Measurements from ENCODE around the gene TUBD1. TPM values are rescaled to one million over a fixed set of nuclear protein-coding genes. Genes with fewer than 3 reads are reported as not detected.

TUBD1 gene
- total and polyA plus RNA-seq, 2 of the 13 experiments (the other 11 are each of a cell fraction or from before 2014, with no cell fraction given) = 18.2 to 25.9 TPM

- BruUV-seq (replicated peaks) = no TSS peak
- Histone ChIP-seq H3K4me1 (ENCODE audit: insufficient read depth, low read length) (0 out of 2 replicates have a peak, but pooled peaks cover 10% of the 10 kb centered on the region), H3K9me3 (ENCODE audit: low read length) (no peaks in the 10 kb centered on the region), H3K36me3 (replicated peaks in 1 of 2; ENCODE audit: control insufficient read depth in 1 of 2, insufficient read depth in 2 of 2, low read length in 2 of 2) (peaks cover 2 to 8% of the 10 kb centered on the region in 2 experiments), H3K27ac (ENCODE audit: extremely low read length, insufficient read depth, low read length) (no peak overlapping the region), H3K4me3 (replicated peaks in 1 of 3; ENCODE audit: insufficient read depth in 1 of 3, low read depth in 2 of 3, low read length in 3 of 3) (no peak overlapping the region), H3K79me2 (ENCODE audit: insufficient read depth, low read length) (no peaks in the 10 kb centered on the region), H3K27me3 (ENCODE audit: control insufficient read depth in 1 of 2, insufficient read depth in 2 of 2, low read length in 2 of 2) (no peaks in the 10 kb centered on the region), H3K9ac (ENCODE audit: insufficient read depth, low read depth, low read length) (no peak overlapping the region), H3K4me2 (ENCODE audit: low read depth, low read length) (no peak overlapping the region), H4K20me1 (ENCODE audit: insufficient read depth, low read length) (no peaks in the 10 kb centered on the region), H2AFZ (ENCODE audit: low read length) (no peak overlapping the region)
- intact Hi-C loops (cut with micrococcal nuclease; ENCODE audit: unreplicated experiment) = no loop called here
- ATAC-seq = no peak
- in situ Hi-C loops (cut with HindIII; ENCODE audit: extremely low pct_ligation_motif_present, low pct_unique_long_range_greater_than_20kb) = no loop called here
- 85% methylated on average over 1 of the region's 1 CpG for whole genome bisulfite sequencing (ENCODE audit: low lambda C conversion rate)
- ChIA-PET CTCF (ENCODE audit: low intra/inter-chr PET ratio, low total read pairs) (no interaction called here), POLR2A (interaction anchor here (0.5 to 1.7 kb wide), 2 partner anchors 16 to 22 kb away, joined by 3 read pairs; partner anchors contain the start of gene TUBD1)
- DNase-seq (ENCODE audit: low spot score) = no peak
- no peak for FAIRE-seq
- TF ChIP-seq PATZ1 (CRISPR knock-in tag; IDR thresholded peaks at IDR 0.05) = no peak
- no peak for TF ChIP-seq GPBP1L1 (CRISPR knock-in tag; IDR thresholded peaks at IDR 0.05)
- TF ChIP-seq ZNF567 (CRISPR knock-in tag; IDR thresholded peaks at IDR 0.05; ENCODE audit: borderline replicate concordance) = no peak
- no peak for TF ChIP-seq ASH2L (IDR thresholded peaks at IDR 0.05; ENCODE audit: insufficient read length, low read depth, low read length)
- no peak for TF ChIP-seq DNMT3B (CRISPR knock-in tag; conservative IDR thresholded peaks at IDR 0.05)
- TF ChIP-seq ARID3A (IDR thresholded peaks at IDR 0.05; ENCODE audit: low read depth, low read length) = no peak
- no peak for TF ChIP-seq EHMT2 (IDR thresholded peaks at IDR 0.05; ENCODE audit: borderline replicate concordance, low read depth, low read length)
- no peak for TF ChIP-seq ATF4 (CRISPR knock-in tag; IDR thresholded peaks at IDR 0.05)
- TF ChIP-seq THRA (CRISPR knock-in tag; IDR thresholded peaks at IDR 0.05; ENCODE audit: borderline replicate concordance) = no peak
- TF ChIP-seq SOX6 (IDR thresholded peaks at IDR 0.05) = no peak
- TF ChIP-seq SOX6 (CRISPR knock-in tag; IDR thresholded peaks at IDR 0.05) = no peak
- TF ChIP-seq GZF1 (CRISPR knock-in tag; IDR thresholded peaks at IDR 0.05) = no peak
- no peak for TF ChIP-seq ZFP62 (CRISPR knock-in tag; IDR thresholded peaks at IDR 0.05)
- TF ChIP-seq ZNF253 (CRISPR knock-in tag; IDR thresholded peaks at IDR 0.05; ENCODE audit: borderline replicate concordance) = no peak
- no peak for TF ChIP-seq JARID2 (CRISPR knock-in tag; IDR thresholded peaks at IDR 0.05; ENCODE audit: insufficient replicate concordance)
- no peak for TF ChIP-seq ZNF484 (CRISPR knock-in tag; IDR thresholded peaks at IDR 0.05; ENCODE audit: borderline replicate concordance, low read depth)
Measured at GRCh38 chr17:59869941-59870218, 22.9 kb downstream of the TUBD1 start.
